H9 (cell line): ENCODE measurements around the gene HTR2B. TPM values are rescaled to one million over a fixed set of nuclear protein-coding genes. Genes with fewer than 3 reads are reported as not detected.

ENCODE experiments used
- DNase-seq: peaks from one replicate; pipeline ENCODE4 v3.0.0-alpha.2; 2017
- H2AFZ ChIP-seq: one replicate; pipeline ENCODE4 v1.6.1; 2013; ENCODE audit warnings: mild to moderate bottlenecking, low read length, control low read depth, moderate library complexity
- H2AK5ac ChIP-seq: 2 replicates; pipeline ENCODE4 v1.6.1; 2013; ENCODE audit warnings: low read length, control low read depth, mixed read lengths; ENCODE audit not compliant: insufficient read length
- H2BK120ac ChIP-seq: one replicate; pipeline ENCODE4 v1.6.1; 2013; ENCODE audit warnings: low read depth, mild to moderate bottlenecking, low read length, control low read depth, inconsistent platforms; ENCODE audit not compliant: poor library complexity, severe bottlenecking
- H2BK12ac ChIP-seq: 2 replicates; pipeline ENCODE4 v1.6.1; 2013; ENCODE audit warnings: low read length, control low read depth, mixed read lengths, low read depth; ENCODE audit not compliant: insufficient read length
- H2BK15ac ChIP-seq: 2 replicates; pipeline ENCODE4 v1.6.1; 2013; ENCODE audit warnings: low read depth, low read length, control low read depth
- H2BK20ac ChIP-seq: one replicate; pipeline ENCODE4 v1.6.1; 2013; ENCODE audit warnings: low read depth, mild to moderate bottlenecking, low read length, control low read depth, inconsistent platforms; ENCODE audit not compliant: poor library complexity, severe bottlenecking
- H2BK5ac ChIP-seq: 2 replicates; pipeline ENCODE4 v1.6.1; 2013; ENCODE audit warnings: low read length, control low read depth, mixed read lengths; ENCODE audit not compliant: insufficient read length
- H3K14ac ChIP-seq: 2 replicates; pipeline ENCODE4 v1.6.1; 2013; ENCODE audit warnings: low read length, control low read depth; ENCODE audit not compliant: insufficient read depth
- H3K18ac ChIP-seq: 2 replicates; pipeline ENCODE4 v1.6.1; 2013; ENCODE audit warnings: low read depth, mild to moderate bottlenecking, mixed read lengths, low read length, control low read depth; ENCODE audit not compliant: insufficient read length
- H3K23ac ChIP-seq: 2 replicates; pipeline ENCODE4 v1.6.1; 2013; ENCODE audit warnings: low read length, control low read depth, mixed read lengths, low read depth; ENCODE audit not compliant: insufficient read length
- H3K23me2 ChIP-seq: 2 replicates; pipeline ENCODE4 v1.6.1; 2013; ENCODE audit warnings: low read depth, mild to moderate bottlenecking, mixed read lengths, low read length, control low read depth; ENCODE audit not compliant: insufficient read length, poor library complexity, severe bottlenecking
- H3K27ac ChIP-seq: 2 replicates; pipeline ENCODE4 v1.5.1; 2013; ENCODE audit warnings: low read length, control low read depth, mixed read lengths, low read depth; ENCODE audit not compliant: insufficient read length
- H3K27me3 ChIP-seq: 2 replicates; pipeline ENCODE4 v1.6.1; 2013; ENCODE audit warnings: low read length, control low read depth, inconsistent platforms; ENCODE audit not compliant: insufficient read depth
- H3K4ac ChIP-seq: 2 replicates; pipeline ENCODE4 v1.6.1; 2013; ENCODE audit warnings: low read depth, mild to moderate bottlenecking, control low read depth, inconsistent platforms, low read length, moderate library complexity
- H3K4me1 ChIP-seq: 2 replicates; pipeline ENCODE4 v1.6.1; 2013; ENCODE audit warnings: low read length, control low read depth, inconsistent platforms; ENCODE audit not compliant: insufficient read depth
- H3K4me2 ChIP-seq: 2 replicates; pipeline ENCODE4 v1.6.1; 2013; ENCODE audit warnings: low read length, control low read depth, mixed read lengths; ENCODE audit not compliant: insufficient read length, insufficient read depth
- H3K56ac ChIP-seq: 2 replicates; pipeline ENCODE4 v1.6.1; 2013; ENCODE audit warnings: low read depth, mild to moderate bottlenecking, mixed read lengths, low read length, control low read depth; ENCODE audit not compliant: insufficient read length
- H3K79me1 ChIP-seq: 2 replicates; pipeline ENCODE4 v1.6.1; 2013; ENCODE audit warnings: low read depth, mild to moderate bottlenecking, moderate library complexity, low read length, control low read depth, inconsistent platforms; ENCODE audit not compliant: insufficient read depth, poor library complexity, severe bottlenecking
- H3K79me2 ChIP-seq: 2 replicates; pipeline ENCODE4 v1.6.1; 2013; ENCODE audit warnings: low read length, control low read depth, inconsistent platforms; ENCODE audit not compliant: insufficient read depth
- H3K9ac ChIP-seq: 2 replicates; pipeline ENCODE4 v1.6.1; 2013; ENCODE audit warnings: low read length, control low read depth, mixed read lengths; ENCODE audit not compliant: insufficient read length; ENCODE audit errors: extremely low read depth
- H3K9me3 ChIP-seq: one replicate; pipeline ENCODE4 v1.6.1; 2013; ENCODE audit warnings: low read depth, low read length, inconsistent platforms; ENCODE audit not compliant: control insufficient read depth
- H3T11ph ChIP-seq: one replicate; pipeline ENCODE4 v1.6.1; 2013; ENCODE audit warnings: mild to moderate bottlenecking, low read length, control low read depth, inconsistent platforms
- H4K20me1 ChIP-seq: one replicate; pipeline ENCODE4 v1.6.1; 2013; ENCODE audit not compliant: control insufficient read depth, insufficient read length, insufficient read depth
- H4K5ac ChIP-seq: 2 replicates; pipeline ENCODE4 v1.6.1; 2013; ENCODE audit warnings: low read depth, mild to moderate bottlenecking, mixed read lengths, low read length, control low read depth; ENCODE audit not compliant: insufficient read length
- H4K8ac ChIP-seq: replicated peaks from 2 replicates; pipeline ENCODE4 v1.6.1; 2013; ENCODE audit warnings: low read length, control low read depth, mixed read lengths, low read depth; ENCODE audit not compliant: insufficient read length
- H4K91ac ChIP-seq: 2 replicates; pipeline ENCODE4 v1.6.1; 2013; ENCODE audit warnings: low read depth, mild to moderate bottlenecking, moderate library complexity, mixed read lengths, low read length, control low read depth; ENCODE audit not compliant: insufficient read length
- H3K27ac Mint-ChIP-seq, 3 experiments: 2 replicates in 2 of 3; 3 replicates in 1 of 3; pipeline ENCODE4 v1.8.0; 2020 to 2021; ENCODE audit warnings: mixed read lengths in 3 of 3, mild to moderate bottlenecking in 1 of 3, moderate library complexity in 1 of 3
- H3K27me3 Mint-ChIP-seq: 2 replicates; pipeline ENCODE4 v1.8.0; 2021; ENCODE audit warnings: low read depth, mild to moderate bottlenecking, moderate library complexity, mixed read lengths
- H3K36me3 Mint-ChIP-seq, 3 experiments: 2 replicates in 2 of 3; 3 replicates in 1 of 3; pipeline ENCODE4 v1.8.0; 2020 to 2021; ENCODE audit warnings: low read depth in 3 of 3, mixed read lengths in 3 of 3; ENCODE audit not compliant: insufficient read depth in 1 of 3
- H3K4me1 Mint-ChIP-seq, 2 experiments: 2 replicates each; pipeline ENCODE4 v1.8.0; 2020; ENCODE audit warnings: mixed read lengths in 2 of 2
- H3K4me3 Mint-ChIP-seq, 2 experiments: 2 replicates in 1 of 2; 3 replicates in 1 of 2; pipeline ENCODE4 v1.8.0; 2020 to 2021; ENCODE audit warnings: mild to moderate bottlenecking in 2 of 2, mixed read lengths in 2 of 2, moderate library complexity in 1 of 2
- H3K9me3 Mint-ChIP-seq, 2 experiments: 2 replicates in 1 of 2; 3 replicates in 1 of 2; pipeline ENCODE4 v1.8.0; 2020; ENCODE audit warnings: mild to moderate bottlenecking in 2 of 2, mixed read lengths in 2 of 2, moderate library complexity in 1 of 2
- CTCF ChIP-seq: fragments of 200-600 bp; sonication (generic); conservative IDR thresholded peaks from 3 replicates; pipeline ENCODE4 v1.8.0; 2021; ENCODE audit warnings: antibody characterized with exemption, mild to moderate bottlenecking
- WGBS: extraction: QIAGEN DNeasy Blood & Tissue Kit; methylation state at CpG from one replicate; pipeline ENCODE4 v1.1.7; 2013; ENCODE audit warnings: missing lambda C conversion rate, low lambda C conversion rate, mixed read lengths; ENCODE audit not compliant: insufficient read length; ENCODE audit errors: extremely low coverage; 5-methylcytosine and 5-hydroxymethylcytosine counted together
- total RNA-seq: library from RNA; stranded (reverse); gene quantifications from 2 replicates; pipeline ENCODE4 v1.2.1, GENCODE V29; 2021

HTR2B gene
- total RNA-seq, 1 experiment from 2014 or later = not detected

GRCh38 chr2:231129216-231129615, 4.4 kb upstream of the HTR2B start:
- no peaks in the 10 kb centered on the region for H3K27me3 Mint-ChIP-seq
- peak overlapping the region in 1 of 3 experiments; percentile 23; a peak in 1 of 7 replicates for H3K27ac Mint-ChIP-seq
- H3K9me3 Mint-ChIP-seq = no peaks in the 10 kb centered on the region
- no peaks in the 10 kb centered on the region for H3K27me3 ChIP-seq
- no peaks in the 10 kb centered on the region for H4K20me1 ChIP-seq
- H3K4me1 Mint-ChIP-seq = peaks cover 31 to 33% of the 10 kb centered on the region in 2 experiments
- H3K9ac ChIP-seq = no peak overlapping the region
- WGBS = no CpG with 5 or more reads among the region's 1 CpG
- H2BK120ac ChIP-seq = no peak overlapping the region
- H4K8ac ChIP-seq = no peak overlapping the region
- no peak overlapping the region for H2BK12ac ChIP-seq
- no peak overlapping the region for H3K4me3 Mint-ChIP-seq
- H3K23me2 ChIP-seq = no peaks in the 10 kb centered on the region
- H3K36me3 Mint-ChIP-seq = no peaks in the 10 kb centered on the region
- no peak overlapping the region for H3K56ac ChIP-seq
- no peak overlapping the region for H2BK5ac ChIP-seq
- H3K9me3 ChIP-seq = no peaks in the 10 kb centered on the region
- TF ChIP-seq CTCF = no peak
- H3K4me2 ChIP-seq = no peak overlapping the region
- no peak overlapping the region for H2BK15ac ChIP-seq
- H3K79me1 ChIP-seq = no peaks in the 10 kb centered on the region
- H3K79me2 ChIP-seq = no peaks in the 10 kb centered on the region; the same call in 1 of the 2 replicates
- no peak overlapping the region for H2BK20ac ChIP-seq
- H4K91ac ChIP-seq = no peak overlapping the region
- H4K5ac ChIP-seq = no peak overlapping the region
- no peak overlapping the region for H3K18ac ChIP-seq
- H3K4ac ChIP-seq = no peak overlapping the region
- no peak overlapping the region for H2AFZ ChIP-seq
- no peak overlapping the region for H3T11ph ChIP-seq
- H3K23ac ChIP-seq = no peak overlapping the region
- no peak overlapping the region for H3K14ac ChIP-seq
- H3K4me1 ChIP-seq = no peaks in the 10 kb centered on the region; the same call in 1 of the 2 replicates
- H3K27ac ChIP-seq = no peak overlapping the region
- H2AK5ac ChIP-seq = no peak overlapping the region
- no peak for DNase-seq
